ENCODE results near the gene CELF1. TPM values are rescaled to one million over a fixed set of nuclear protein-coding genes. Genes with fewer than 3 reads are reported as not detected.

The CELF1 gene
- total and polyA plus RNA-seq, 10 of the 15 experiments (the other 5 are each of a cell fraction or from before 2014, with no cell fraction given), result 35.3 to 128 (median 85.7) TPM

GRCh38 chr11:47587723-47588326, 34.9 kb upstream of the CELF1 start:
- DNase-seq (ENCODE audit: low read depth, low spot score) (no peak), ATAC-seq (peak; percentile 13; the same call in 1 of the 3 replicates), FAIRE-seq (no peak)
- Histone ChIP-seq H3K4me3 (no peak overlapping the region), H3K36me3 (ENCODE audit: control insufficient read depth in 2 of 2, insufficient read depth in 2 of 2, low read length in 1 of 2) (peaks cover 4 to 12% of the 10 kb centered on the region in 2 experiments), H3K4me1 (ENCODE audit: control insufficient read depth, insufficient read depth, low read length) (peaks cover 7% of the 10 kb centered on the region), H3K9ac (ENCODE audit: control insufficient read depth, insufficient read depth, low read length) (no peak overlapping the region), H3K27ac (ENCODE audit: control insufficient read depth, insufficient read depth) (no peak overlapping the region), H3K9me3 (replicated peaks; ENCODE audit: control insufficient read depth, insufficient read depth, low read length) (no peaks in the 10 kb centered on the region), H2AFZ (ENCODE audit: control insufficient read depth, low read depth, low read length) (no peak overlapping the region), H3K27me3 (replicated peaks in 1 of 2; ENCODE audit: control insufficient read depth in 2 of 2, insufficient read depth in 2 of 2, low read length in 1 of 2) (peaks cover 0 to 7% of the 10 kb centered on the region in 2 experiments; a peak in 2 of 4 replicates), H3K79me2 (ENCODE audit: control insufficient read depth, insufficient read depth, low read length) (no peaks in the 10 kb centered on the region), H3K4me2 (ENCODE audit: control insufficient read depth, insufficient read depth) (no peak overlapping the region), H4K20me1 (ENCODE audit: control insufficient read depth, insufficient read depth) (no peaks in the 10 kb centered on the region)
- intact Hi-C loops (cut with micrococcal nuclease; ENCODE audit: unreplicated experiment), result no loop called here
- ChIA-PET POLR2A (interaction anchor here (0.5 kb wide), 1 partner anchor 87 kb away, joined by 3 read pairs; no protein-coding TSS in a partner anchor), RAD21 (ENCODE audit: unreplicated experiment) (no interaction called here), CTCF (no interaction called here), SMC1A (ENCODE audit: uncharacterized antibody, unreplicated experiment) (no interaction called here)
- no peak for TF ChIP-seq EED (IDR thresholded peaks at IDR 0.05; ENCODE audit: low read depth)
- no peak for TF ChIP-seq MLLT1 (IDR thresholded peaks at IDR 0.05)
- TF ChIP-seq MAX (IDR thresholded peaks at IDR 0.05; ENCODE audit: low read depth, low read length), result no peak
- TF ChIP-seq STAT3 (IDR thresholded peaks at IDR 0.05; ENCODE audit: low read depth, low read length), result no peak
- TF ChIP-seq HDAC2 (IDR thresholded peaks at IDR 0.05), result no peak
- TF ChIP-seq FOXM1 (IDR thresholded peaks at IDR 0.05; ENCODE audit: low read depth, low read length), result no peak
- no peak for TF ChIP-seq ZNF24 (IDR thresholded peaks at IDR 0.05)
- no peak for TF ChIP-seq IRF4 (IDR thresholded peaks at IDR 0.05; ENCODE audit: low read depth, low read length)
- TF ChIP-seq ZBTB4 (CRISPR knock-in tag; IDR thresholded peaks at IDR 0.05), result no peak
- TF ChIP-seq YY1 (IDR thresholded peaks at IDR 0.05; ENCODE audit: low read depth, low read length), result no peak
- TF ChIP-seq ZNF207 (IDR thresholded peaks at IDR 0.05; ENCODE audit: borderline replicate concordance), result no peak
- no peak for TF ChIP-seq SMARCA5 (IDR thresholded peaks at IDR 0.05)
- no peak for TF ChIP-seq USF1 (IDR thresholded peaks at IDR 0.05; ENCODE audit: borderline replicate concordance, extremely low read length, insufficient read depth, low read depth, low read length)
- no peak for TF ChIP-seq E2F4 (IDR thresholded peaks at IDR 0.05; ENCODE audit: low read depth, low read length)
- BruUV-seq (replicated peaks), result no TSS peak
- 51% methylated on average over 14 of the region's 14 CpGs for WGBS (ENCODE audit: insufficient coverage, insufficient replicate concordance, low lambda C conversion rate, missing lambda C conversion rate)
- in situ Hi-C loops (cut with MboI), result no loop called here
